OCI-M2 (cell line): ENCODE data around the gene SLC9C2.
"Not testable (repeated sequence)": the region's sequence is repeated elsewhere in the genome, so short reads cannot be mapped to it uniquely, and the experiment has no call there.

Source experiments
- DNase-seq: peaks from one replicate; lab custom pipeline; 2025; ENCODE audit not compliant: unreplicated experiment; lab: John Stamatoyannopoulos, UW

SLC9C2 gene

DNA sequence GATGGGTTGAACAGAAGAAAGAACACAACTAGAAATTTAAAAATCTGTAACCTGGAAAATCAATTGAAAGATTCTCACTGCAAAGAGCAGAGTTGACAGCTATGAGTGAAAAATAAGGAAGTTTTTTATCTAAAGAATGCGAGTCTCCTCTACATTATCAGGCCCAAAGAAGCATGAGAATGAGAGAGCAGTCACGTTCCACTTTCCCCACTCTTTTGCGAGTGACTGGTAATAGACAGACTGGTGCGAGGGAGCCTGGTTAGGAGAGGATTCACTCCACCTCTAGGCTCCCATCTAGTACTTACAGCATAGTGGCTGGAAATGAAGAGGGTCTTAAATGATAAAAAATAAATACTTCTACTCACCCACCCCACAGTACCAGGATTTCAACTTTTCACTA, 73.8 kb downstream of the SLC9C2 start:
- DNase-seq: no peak

DNA sequence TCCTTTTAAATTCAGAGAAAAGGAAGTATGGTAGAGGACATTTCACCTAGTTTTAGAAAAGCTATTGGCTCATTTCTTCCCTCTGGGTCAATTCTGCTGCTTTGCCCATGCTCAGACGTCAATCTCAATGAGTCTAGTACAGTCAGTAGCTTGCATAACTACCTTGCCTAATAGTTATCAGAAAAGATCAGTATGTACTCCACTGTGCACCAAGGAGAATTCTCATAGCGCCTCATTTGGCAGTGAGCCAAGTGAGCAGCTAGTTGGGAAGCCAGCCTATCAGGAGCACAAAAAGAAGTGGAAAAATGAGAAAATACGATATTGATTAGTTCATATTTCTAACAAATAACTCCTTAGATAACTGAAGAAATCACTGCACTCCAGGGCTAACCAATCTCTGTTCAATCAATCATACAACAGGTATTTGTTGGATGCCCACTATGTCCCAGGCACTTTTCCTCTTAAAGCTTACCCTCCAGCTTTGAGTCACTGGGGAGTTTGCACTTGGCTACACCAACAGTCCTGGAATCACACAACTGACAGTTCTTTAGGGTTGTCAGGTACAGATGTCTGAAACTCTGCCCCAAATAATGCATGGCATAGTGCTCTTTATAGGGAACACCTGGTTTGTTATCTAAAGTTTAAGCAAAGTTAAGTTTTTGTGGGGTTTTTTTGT, 75.6 kb downstream of the SLC9C2 start:
- no peak for DNase-seq

DNA sequence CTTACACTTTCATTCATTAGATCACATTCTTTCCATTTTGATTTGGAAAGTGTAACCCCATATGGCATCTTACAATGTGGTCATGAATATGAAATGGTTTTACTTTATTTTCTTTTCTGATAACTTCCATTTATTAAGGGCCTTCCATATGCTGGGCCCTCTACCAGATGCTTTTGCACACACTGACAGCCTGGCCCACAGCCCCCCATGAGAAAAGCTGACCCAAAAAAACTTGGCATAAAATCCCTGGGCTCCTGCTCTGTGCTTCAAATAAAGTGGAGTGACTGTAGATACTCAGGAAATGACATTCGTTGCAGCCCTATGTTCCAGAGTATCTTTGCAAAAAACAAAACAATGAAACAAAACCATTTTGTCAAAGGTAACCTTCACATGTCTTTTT, 76.9 kb downstream of the SLC9C2 start:
- no peak for DNase-seq

DNA sequence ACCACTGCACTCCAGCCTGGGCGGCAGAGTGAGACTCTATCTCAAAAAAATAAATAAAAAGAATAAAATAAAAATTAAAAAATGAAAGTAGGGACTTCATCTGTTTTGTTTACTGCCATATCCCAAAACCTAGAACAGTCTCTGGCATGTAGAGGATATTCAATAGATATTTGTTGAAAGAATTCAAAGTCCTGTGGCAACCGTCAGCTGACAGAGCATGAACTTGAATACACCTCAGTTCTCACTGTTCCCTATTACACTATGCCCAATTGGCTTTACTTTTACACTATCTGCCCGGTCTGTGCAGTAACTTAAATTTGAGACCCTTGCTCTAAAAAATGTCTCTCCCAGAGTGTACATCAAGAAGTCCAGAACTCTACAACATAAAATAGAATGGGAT, 79.5 kb downstream of the SLC9C2 start:
- no peak for DNase-seq

DNA sequence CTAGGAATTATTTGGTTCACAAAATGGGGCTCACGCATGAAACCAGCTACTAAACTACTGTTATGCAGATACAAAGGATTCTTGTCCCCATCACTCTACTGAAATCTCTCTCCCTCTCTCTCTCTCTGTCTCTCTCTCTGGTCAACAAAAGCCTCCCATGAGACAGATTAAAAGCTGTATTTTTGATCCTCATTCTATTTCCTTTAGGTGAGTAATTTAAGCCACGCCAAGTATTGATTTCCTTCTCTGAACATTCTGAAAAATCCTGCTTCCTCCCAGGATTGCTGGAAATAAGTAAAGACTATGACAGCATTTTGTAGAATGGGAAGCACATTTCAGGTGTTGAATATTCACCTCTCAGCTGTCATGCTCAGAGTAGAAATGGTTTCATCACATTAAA, 82.1 kb downstream of the SLC9C2 start:
- DNase-seq: no peak

- not testable (repeated sequence) for DNase-seq
Observed at GRCh38 chr1:173514503-173514902, 88.4 kb downstream of the SLC9C2 start.

DNA sequence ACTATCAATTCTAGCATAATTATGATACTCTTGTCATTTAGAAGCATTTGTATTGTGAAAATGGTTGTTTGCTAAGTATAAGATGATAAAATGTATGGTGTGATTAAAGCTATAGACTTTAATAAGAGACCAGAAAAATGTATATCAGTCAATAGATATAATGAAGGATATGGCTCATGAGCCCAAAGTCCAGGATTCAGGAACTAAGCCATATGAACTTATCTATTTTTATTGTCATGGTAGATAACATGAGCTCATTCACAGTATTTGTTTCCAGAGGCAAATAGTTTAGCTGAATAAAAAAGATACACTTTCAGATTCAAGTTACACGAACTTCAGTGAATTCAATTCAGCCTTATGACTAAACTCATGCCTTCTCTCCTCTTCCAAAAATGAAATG, 93.1 kb downstream of the SLC9C2 start:
- no peak for DNase-seq

GRCh38 chr1:173508541-173508940, 94.3 kb downstream of the SLC9C2 start:
- DNase-seq: no peak

GRCh38 chr1:173507847-173508209, 95.0 kb downstream of the SLC9C2 start:
- no peak for DNase-seq

GRCh38 chr1:173507205-173507846, 95.5 kb downstream of the SLC9C2 start:
- DNase-seq: no peak

- DNase-seq: no peak
Observed at GRCh38 chr1:173506437-173506836, 96.4 kb downstream of the SLC9C2 start.

- no peak for DNase-seq
Observed at GRCh38 chr1:173505391-173505790, 97.5 kb downstream of the SLC9C2 start.

- no peak for DNase-seq
Observed at GRCh38 chr1:173504268-173504667, 98.6 kb downstream of the SLC9C2 start.

DNA sequence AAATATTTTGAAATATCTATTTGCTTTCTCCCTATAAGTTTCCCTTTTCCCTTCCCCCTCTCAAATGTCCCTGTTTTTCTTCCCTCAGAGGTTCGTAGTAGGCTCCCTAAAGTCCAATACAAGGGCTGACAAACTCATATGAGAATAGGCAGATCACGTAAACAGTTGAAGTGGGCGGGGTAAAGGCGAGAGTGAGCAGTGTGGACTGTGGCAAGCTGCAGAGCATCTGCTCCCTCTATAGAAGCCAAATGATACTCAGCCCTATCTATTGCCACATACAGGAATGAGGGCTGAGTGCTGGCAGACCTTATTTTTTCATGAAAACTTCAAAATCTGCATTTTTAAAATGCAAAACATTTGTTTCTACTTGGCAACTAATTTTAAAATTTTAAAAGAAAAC, 99.5 kb downstream of the SLC9C2 start:
- no peak for DNase-seq

DNA sequence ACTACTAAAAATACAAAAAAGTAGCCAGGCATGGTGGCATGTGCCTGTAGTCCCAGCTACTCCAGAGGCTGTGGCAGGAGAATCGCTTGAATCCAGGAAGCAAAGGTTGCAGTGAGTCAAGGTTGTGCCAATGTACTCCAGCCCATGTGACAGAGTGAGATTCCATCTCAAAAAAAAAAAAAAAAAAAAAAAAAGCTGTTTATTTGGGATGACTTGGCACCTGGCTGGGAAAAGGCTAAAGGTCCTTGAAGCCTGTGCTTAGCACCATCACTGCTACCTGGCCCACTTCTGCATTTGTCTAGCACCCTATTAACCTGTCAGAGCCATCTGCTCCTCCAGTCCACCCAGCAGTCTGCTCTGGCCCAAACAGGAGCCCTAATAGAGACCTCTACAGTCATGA, 100.8 kb downstream of the SLC9C2 start:
- DNase-seq: no peak

DNA sequence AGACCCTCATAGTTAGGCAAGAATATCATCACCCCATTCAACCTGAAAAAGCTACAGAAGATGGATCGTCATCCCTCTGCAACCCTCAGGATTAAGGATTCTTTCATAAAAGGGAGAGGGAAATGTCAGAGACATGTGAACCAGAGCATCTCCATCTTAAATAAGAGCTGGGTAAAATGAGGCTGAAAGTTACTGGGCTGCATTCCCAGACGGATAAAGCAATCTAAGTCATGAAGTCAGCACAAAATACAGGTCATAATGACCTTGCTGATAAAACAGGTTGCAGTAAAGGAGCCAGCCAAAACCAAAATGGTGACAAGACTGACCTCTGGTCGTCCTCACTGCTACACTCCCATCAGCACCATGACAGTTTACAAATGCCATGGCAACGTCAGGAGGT, 103.1 kb downstream of the SLC9C2 start:
- DNase-seq: no peak

- DNase-seq: no peak
Observed at GRCh38 chr1:173496757-173497320, 106.0 kb downstream of the SLC9C2 start.

DNA sequence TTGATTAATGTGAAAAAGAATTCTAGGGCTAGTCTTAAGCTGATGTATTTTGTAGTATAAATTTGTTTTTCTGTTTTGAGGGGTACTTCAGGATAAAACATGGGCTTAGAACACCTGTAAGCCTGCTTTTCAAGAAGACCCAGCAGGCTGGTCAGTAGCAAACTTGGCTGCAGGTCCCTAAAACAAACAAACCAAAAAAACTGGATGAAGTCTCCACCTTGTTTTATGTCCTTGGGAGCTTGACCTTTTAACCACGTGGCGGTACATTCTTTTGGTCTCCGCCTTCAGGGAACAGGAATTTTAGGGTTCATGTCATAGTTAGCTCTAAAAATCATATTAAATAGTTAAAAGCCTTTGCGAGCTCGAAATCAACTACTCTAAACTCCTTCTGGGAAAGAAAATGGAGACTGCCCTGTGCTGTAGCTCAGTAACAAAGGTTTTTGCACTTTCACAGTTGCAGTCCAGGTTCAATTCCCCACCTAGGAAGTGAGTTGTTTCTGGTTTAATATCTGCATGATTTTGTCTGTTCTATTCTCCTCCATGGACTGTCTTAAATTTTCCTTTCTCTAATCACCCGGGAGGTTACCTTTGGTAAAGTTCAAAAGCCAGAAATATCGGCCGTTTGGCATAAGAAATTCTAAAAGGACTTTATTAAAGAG, 107.1 kb downstream of the SLC9C2 start:
- no peak for DNase-seq

- not testable (repeated sequence) for DNase-seq
Observed at GRCh38 chr1:173493125-173493524, 109.7 kb downstream of the SLC9C2 start.

DNA sequence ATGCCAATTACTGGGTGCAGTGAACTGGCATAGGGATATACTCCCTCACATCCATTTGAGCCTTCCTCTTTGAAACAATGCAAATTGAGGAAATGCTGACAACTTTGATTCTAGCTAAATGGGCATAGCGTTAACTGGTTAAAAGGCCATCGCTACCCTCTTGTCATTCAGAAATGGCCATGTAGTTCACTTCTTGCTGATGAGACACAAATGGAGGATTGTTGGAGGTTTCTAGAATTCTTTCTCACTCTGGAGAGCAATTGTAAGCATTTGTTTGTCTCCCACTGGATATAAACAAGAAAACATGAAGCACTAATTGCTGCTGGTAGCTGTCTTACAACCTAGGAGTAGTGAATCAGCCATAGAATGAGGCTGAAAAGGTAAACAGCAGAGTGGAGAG, 111.4 kb downstream of the SLC9C2 start:
- no peak for DNase-seq

DNA sequence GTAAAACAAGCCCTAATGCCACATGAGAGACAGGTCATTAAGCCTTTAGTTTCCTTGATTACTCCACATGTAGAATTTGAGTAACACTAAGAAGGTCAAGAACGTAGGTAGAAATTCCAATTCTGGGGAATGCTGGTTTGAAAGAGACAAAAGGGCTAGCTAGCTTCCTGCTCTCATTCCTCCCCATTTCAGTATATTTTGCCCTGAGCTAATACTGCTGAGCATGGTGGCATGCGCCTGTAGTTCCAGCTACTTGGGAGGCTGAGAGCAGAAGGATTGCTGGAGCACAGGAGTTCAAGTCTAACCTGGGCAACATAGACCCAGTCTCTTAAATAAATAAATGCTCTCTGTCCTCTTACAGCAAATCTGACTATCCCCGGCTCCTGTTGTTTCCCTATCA, 112.9 kb downstream of the SLC9C2 start:
- no peak for DNase-seq

DNA sequence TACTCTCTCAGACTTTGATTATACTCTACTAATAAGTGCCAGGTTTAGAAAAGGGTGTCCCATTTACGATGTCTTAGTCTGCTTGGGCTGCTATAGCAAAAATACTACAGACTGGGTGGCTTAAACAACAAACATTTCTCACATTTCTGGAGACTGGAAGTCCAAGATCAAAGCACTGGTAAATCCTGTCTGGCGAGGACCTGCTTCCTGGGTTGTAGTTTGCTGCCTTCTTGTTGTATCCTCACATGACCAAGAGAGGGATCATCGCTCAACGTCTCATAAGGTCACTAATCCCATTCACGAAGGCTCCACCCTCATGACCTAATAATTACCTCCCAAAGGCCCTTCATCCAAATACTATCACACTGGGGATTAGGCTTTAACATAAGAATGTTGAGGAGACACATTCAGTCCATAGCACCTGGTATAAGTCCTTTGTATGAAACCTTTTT, 113.7 kb downstream of the SLC9C2 start:
- no peak for DNase-seq
